Suprapubic skin (tissue), 4 donors: ENCODE measurements around the gene CLNK. TPM values are rescaled to one million over a fixed set of nuclear protein-coding genes. Genes with fewer than 3 reads are reported as not detected.

Experiments used
- DNase-seq, 2 donors: peaks; one replicate each; pipeline ENCODE4 v3.0.0-alpha.2; 2019; ENCODE audit warnings: low spot score in 2 of 2
- H3K27ac ChIP-seq: fragments of 200-600 bp; sonication (generic); one replicate; pipeline ENCODE4 v1.5.1; 2019
- H3K27me3 ChIP-seq: fragments of 200-600 bp; sonication (generic); one replicate; pipeline ENCODE4 v1.5.1; 2019
- H3K36me3 ChIP-seq: fragments of 200-600 bp; sonication (generic); one replicate; pipeline ENCODE4 v1.5.1; 2019
- H3K4me1 ChIP-seq: fragments of 200-600 bp; sonication (generic); one replicate; pipeline ENCODE4 v1.5.1; 2019
- H3K4me3 ChIP-seq: fragments of 200-600 bp; sonication (generic); one replicate; pipeline ENCODE4 v1.5.1; 2019; ENCODE audit warnings: mild to moderate bottlenecking
- H3K9me3 ChIP-seq: fragments of 200-600 bp; sonication (generic); one replicate; pipeline ENCODE4 v1.5.1; 2019
- EP300 ChIP-seq: sonication (generic); formaldehyde crosslinking; IDR thresholded peaks from one replicate; pipeline ENCODE4 v1.6.1; 2017; ENCODE audit warnings: antibody characterized with exemption
- POLR2A ChIP-seq, 2 donors: fragments of 450-650 bp; IDR thresholded peaks; one replicate each; pipeline ENCODE4 v1.6.1; 2017; ENCODE audit warnings: antibody characterized with exemption in 2 of 2, mild to moderate bottlenecking in 2 of 2, moderate library complexity in 2 of 2
- POLR2AphosphoS5 ChIP-seq, 3 donors: sonication (generic); formaldehyde crosslinking; IDR thresholded peaks; one replicate each; pipeline ENCODE4 v1.6.1; 2017; ENCODE audit warnings: antibody characterized with exemption in 3 of 3
- WGBS: methylation state at CpG from one replicate; pipeline ENCODE4 v1.1.5; 2018; 5-methylcytosine and 5-hydroxymethylcytosine counted together
- total RNA-seq, 4 donors: library from RNA; depleted of rRNA; stranded (reverse); fragments of >200 nt; gene quantifications; one replicate each; pipeline ENCODE4 v1.1.0, GENCODE V29; 2016
- TF ChIP-seq, protein P1 (sequence below), 2 donors: fragments of 200-600 bp in 1 of 2; fragments of 450-650 bp in 1 of 2; sonication (generic) in 1 of 2; IDR thresholded peaks; one replicate each; pipeline ENCODE4 v1.5.1; 2016 to 2019; ENCODE audit warnings: antibody characterized with exemption in 2 of 2, mild to moderate bottlenecking in 1 of 2, moderate library complexity in 1 of 2

The CLNK gene
- total RNA-seq, 4 donors from 2014 or later, result 0.11 to 0.64 (median 0.52) TPM; not detected in 1

DNA sequence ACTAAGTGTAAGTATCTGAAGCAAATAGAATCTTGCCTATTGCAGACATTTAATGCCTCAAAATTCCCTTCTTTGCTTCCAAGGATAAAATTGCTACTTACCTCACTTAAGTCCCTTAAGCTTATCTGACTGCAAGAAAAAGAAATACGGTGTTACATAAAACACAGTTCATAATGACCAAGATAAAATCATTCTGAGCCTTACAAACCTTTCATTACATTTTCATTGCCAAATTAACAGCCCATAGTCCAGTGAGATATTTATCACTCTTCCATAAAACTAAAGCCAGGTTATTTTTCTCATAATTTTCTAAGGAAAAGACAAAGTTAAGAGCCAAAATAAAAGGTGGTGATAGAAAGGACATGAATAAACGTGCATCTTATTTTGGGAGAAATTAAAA lies 152.4 kb downstream of the CLNK start:
- DNase-seq, result no peak
- no peaks in the 10 kb centered on the region for H3K9me3 ChIP-seq
- H3K36me3 ChIP-seq, result no peaks in the 10 kb centered on the region
- TF ChIP-seq, protein P1, sequence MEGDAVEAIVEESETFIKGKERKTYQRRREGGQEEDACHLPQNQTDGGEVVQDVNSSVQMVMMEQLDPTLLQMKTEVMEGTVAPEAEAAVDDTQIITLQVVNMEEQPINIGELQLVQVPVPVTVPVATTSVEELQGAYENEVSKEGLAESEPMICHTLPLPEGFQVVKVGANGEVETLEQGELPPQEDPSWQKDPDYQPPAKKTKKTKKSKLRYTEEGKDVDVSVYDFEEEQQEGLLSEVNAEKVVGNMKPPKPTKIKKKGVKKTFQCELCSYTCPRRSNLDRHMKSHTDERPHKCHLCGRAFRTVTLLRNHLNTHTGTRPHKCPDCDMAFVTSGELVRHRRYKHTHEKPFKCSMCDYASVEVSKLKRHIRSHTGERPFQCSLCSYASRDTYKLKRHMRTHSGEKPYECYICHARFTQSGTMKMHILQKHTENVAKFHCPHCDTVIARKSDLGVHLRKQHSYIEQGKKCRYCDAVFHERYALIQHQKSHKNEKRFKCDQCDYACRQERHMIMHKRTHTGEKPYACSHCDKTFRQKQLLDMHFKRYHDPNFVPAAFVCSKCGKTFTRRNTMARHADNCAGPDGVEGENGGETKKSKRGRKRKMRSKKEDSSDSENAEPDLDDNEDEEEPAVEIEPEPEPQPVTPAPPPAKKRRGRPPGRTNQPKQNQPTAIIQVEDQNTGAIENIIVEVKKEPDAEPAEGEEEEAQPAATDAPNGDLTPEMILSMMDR (IDR thresholded peaks at IDR 0.05), result no peak
- TF ChIP-seq EP300 (no peak), POLR2A (IDR thresholded peaks at IDR 0.05) (no peak), POLR2AphosphoS5 (IDR thresholded peaks at IDR 0.05) (no peak)
- H3K27ac ChIP-seq, result no peak overlapping the region
- no peak overlapping the region for H3K4me3 ChIP-seq
- 65% methylated on average over 2 of the region's 2 CpGs for WGBS
- no peaks in the 10 kb centered on the region for H3K27me3 ChIP-seq
- peaks cover 15% of the 10 kb centered on the region for H3K4me1 ChIP-seq

DNA sequence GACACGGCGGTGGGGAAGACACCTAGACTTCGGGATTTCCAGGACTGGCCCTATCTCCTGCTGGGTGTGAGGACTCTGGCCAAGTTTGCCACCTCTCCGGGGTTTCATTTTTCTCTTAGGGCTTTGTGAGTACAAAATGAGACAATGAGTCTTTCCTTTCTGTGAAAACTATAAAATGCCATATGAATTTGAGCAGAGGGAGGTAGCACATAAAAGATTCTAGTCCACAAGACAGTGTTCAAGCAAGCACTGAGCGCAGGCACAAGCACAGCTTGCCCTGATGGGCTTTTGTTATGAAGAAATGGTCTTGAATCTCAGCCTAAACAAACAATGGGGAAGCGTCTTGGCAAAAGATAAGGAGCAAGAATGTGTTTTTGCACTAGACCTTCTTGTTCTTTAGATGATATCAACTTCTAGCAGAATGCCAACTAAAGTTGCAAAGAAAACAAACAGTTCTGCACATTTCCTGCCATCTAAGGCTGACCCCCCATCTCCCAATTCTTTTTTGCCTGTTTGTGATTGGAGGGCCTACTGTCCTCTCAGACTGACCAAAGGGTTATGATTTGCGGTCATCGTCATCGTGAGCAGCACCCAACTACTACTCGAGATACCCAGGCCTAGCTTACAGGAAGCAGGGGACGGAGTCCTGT lies 154.3 kb downstream of the CLNK start:
- H3K9me3 ChIP-seq, result no peaks in the 10 kb centered on the region
- no peak for DNase-seq
- peak overlapping the region; percentile 30 for H3K27ac ChIP-seq
- TF ChIP-seq, protein P1 (IDR thresholded peaks at IDR 0.05), result no peak
- no peak for TF ChIP-seq POLR2AphosphoS5 (IDR thresholded peaks at IDR 0.05)
- TF ChIP-seq POLR2A (IDR thresholded peaks at IDR 0.05), result no peak
- TF ChIP-seq EP300, result no peak
- H3K4me1 ChIP-seq, result peaks cover 15% of the 10 kb centered on the region
- H3K27me3 ChIP-seq, result no peaks in the 10 kb centered on the region
- no peak overlapping the region for H3K4me3 ChIP-seq
- WGBS, result 64% methylated on average over 11 of the region's 11 CpGs
- H3K36me3 ChIP-seq, result no peaks in the 10 kb centered on the region

DNA sequence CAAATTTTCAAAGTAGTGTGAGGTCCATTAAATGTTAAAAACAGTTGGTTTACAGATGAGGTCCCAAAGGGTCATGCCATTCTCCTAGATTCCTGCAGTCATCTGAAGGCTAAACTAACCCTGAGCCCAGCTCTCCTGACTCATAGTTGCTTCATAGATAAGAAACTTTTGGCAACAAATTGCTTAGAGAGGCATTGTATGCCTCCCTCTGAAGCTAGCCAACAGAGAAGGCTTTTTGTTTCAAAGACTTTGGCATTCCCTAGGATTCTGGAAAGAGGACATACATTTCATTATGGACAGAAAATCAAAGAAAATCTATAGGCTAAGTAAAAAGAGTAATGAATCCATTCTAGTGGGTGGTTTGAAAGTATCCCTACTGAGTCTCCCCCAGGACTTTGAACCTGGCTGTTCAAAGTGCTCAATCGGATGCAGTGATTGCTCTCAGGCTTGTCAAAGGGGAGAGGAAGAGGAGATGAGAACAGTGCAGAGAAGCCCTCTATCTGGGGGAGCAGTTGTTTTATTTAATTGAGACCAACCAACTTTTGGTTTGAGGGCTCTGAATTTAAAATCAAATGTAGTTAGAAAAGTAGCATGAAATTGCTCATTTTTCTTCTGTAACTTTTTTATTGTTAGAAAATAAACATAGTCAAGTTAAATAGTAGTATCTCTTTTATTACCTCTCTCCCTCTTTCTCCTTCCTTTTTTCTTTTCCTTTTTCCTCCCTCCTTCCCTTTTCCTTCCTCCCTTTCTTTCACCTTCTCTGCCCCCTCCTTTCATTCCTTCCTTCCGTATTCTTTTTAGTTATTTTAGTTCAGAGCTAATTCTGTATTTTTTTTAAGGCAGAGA lies 155.1 kb downstream of the CLNK start:
- peak overlapping the region; percentile 30 for H3K27ac ChIP-seq
- TF ChIP-seq POLR2AphosphoS5 (IDR thresholded peaks at IDR 0.05) (no peak), POLR2A (IDR thresholded peaks at IDR 0.05) (no peak), EP300 (no peak)
- TF ChIP-seq, protein P1 (IDR thresholded peaks at IDR 0.05), result no peak
- H3K27me3 ChIP-seq, result no peaks in the 10 kb centered on the region
- WGBS, result 71% methylated on average over 2 of the region's 2 CpGs
- DNase-seq, result no peak
- peaks cover 15% of the 10 kb centered on the region for H3K4me1 ChIP-seq
- no peak overlapping the region for H3K4me3 ChIP-seq
- no peaks in the 10 kb centered on the region for H3K36me3 ChIP-seq
- H3K9me3 ChIP-seq, result no peaks in the 10 kb centered on the region

DNA sequence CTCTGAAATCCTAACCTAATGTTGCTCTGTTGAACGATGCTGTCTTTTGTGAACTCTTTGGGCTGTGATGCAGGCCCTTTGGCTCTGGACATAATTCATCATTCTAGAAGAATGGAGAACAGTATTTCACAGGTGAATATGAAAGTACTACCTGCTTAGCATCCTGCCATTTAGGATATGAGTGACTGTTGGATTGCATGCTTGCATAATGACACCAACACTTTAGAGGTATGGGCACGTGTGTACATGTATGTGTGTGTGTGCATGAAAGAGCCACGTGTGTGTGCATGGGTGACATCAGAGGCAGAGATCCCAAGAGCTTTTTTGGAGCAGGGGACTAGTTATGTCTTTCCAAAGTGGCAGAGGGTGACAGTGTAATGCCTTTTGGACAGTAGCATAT lies 157.1 kb downstream of the CLNK start:
- peaks cover 15% of the 10 kb centered on the region for H3K4me1 ChIP-seq
- WGBS, result 79% methylated on average over 3 of the region's 3 CpGs
- H3K9me3 ChIP-seq, result no peaks in the 10 kb centered on the region
- no peak for DNase-seq
- no peaks in the 10 kb centered on the region for H3K27me3 ChIP-seq
- TF ChIP-seq POLR2AphosphoS5 (IDR thresholded peaks at IDR 0.05), result no peak
- TF ChIP-seq, protein P1 (IDR thresholded peaks at IDR 0.05), result no peak
- no peak for TF ChIP-seq EP300
- TF ChIP-seq POLR2A (IDR thresholded peaks at IDR 0.05), result no peak
- H3K36me3 ChIP-seq, result no peaks in the 10 kb centered on the region
- H3K4me3 ChIP-seq, result no peak overlapping the region
- no peak overlapping the region for H3K27ac ChIP-seq
